Activated T-helper 1 cell treated with anti-CD3 and anti-CD28 coated beads, Interleukin-12 subunit alpha, Interleukin-12 subunit beta, Interleukin-2, Interleukin-4 antibody, amounts not matched to agents 30 ng/mL and 10 ng/mL and 1 ng/mL, durations not matched to agents 14 hours and 24 hours and 36 hours (primary cell): Measurements from ENCODE around the gene RNF31. TPM values are rescaled to one million over a fixed set of nuclear protein-coding genes. Genes with fewer than 3 reads are reported as not detected.

Experiments
- DNase-seq: peaks from one replicate; pipeline ENCODE4 v3.0.0; 2021; ENCODE audit warnings: low spot score
- H3K27ac Mint-ChIP-seq: one replicate; pipeline ENCODE4 v1.8.0; 2021; ENCODE audit warnings: mild to moderate bottlenecking, mixed read lengths
- H3K27me3 Mint-ChIP-seq: one replicate; pipeline ENCODE4 v1.8.0; 2022; ENCODE audit warnings: mild to moderate bottlenecking, moderate library complexity, mixed read lengths; ENCODE audit not compliant: insufficient read depth
- H3K36me3 Mint-ChIP-seq: one replicate; pipeline ENCODE4 v1.8.0; 2021; ENCODE audit warnings: low read depth, mixed read lengths
- H3K4me1 Mint-ChIP-seq: one replicate; pipeline ENCODE4 v1.8.0; 2021; ENCODE audit warnings: low read depth, mixed read lengths
- H3K4me3 Mint-ChIP-seq: one replicate; pipeline ENCODE4 v1.8.0; 2021; ENCODE audit warnings: mild to moderate bottlenecking, moderate library complexity, mixed read lengths
- H3K9me3 Mint-ChIP-seq: one replicate; pipeline ENCODE4 v1.8.0; 2021; ENCODE audit warnings: mixed read lengths
- intact Hi-C: fragments of 100-400 bp; cut with micrococcal nuclease; formaldehyde crosslinking; loops from one replicate; pipeline ENCODE4 v1.15.1; 2024
- total RNA-seq: library from RNA; stranded (reverse); gene quantifications from 2 replicates; pipeline ENCODE4 v1.2.3, GENCODE V29; 2022

Gene RNF31
- total RNA-seq, 1 donor from 2014 or later: 129 TPM

- intact Hi-C loops: no loop called here
- Mint-ChIP-seq H3K36me3 (peaks cover 49% of the 10 kb centered on the region), H3K9me3 (no peaks in the 10 kb centered on the region), H3K27me3 (no peaks in the 10 kb centered on the region), H3K4me3 (no peak overlapping the region), H3K27ac (no peak overlapping the region), H3K4me1 (peaks cover 2% of the 10 kb centered on the region)
- no peak for DNase-seq
Observed at GRCh38 chr14:24122898-24123297, 24.4 kb upstream of the RNF31 start.

GRCh38 chr14:24123424-24124417 is 23.6 kb upstream of the RNF31 start:
- intact Hi-C loops: no loop called here
- Mint-ChIP-seq H3K9me3 (no peaks in the 10 kb centered on the region), H3K36me3 (peaks cover 41% of the 10 kb centered on the region), H3K27ac (no peak overlapping the region), H3K4me1 (no peaks in the 10 kb centered on the region), H3K27me3 (no peaks in the 10 kb centered on the region), H3K4me3 (no peak overlapping the region)
- no peak for DNase-seq

GRCh38 chr14:24126939-24127338 is 20.4 kb upstream of the RNF31 start:
- no peaks in the 10 kb centered on the region for H3K9me3 Mint-ChIP-seq
- H3K4me3 Mint-ChIP-seq: no peak overlapping the region
- DNase-seq: no peak
- no peak overlapping the region for H3K27ac Mint-ChIP-seq
- no peaks in the 10 kb centered on the region for H3K27me3 Mint-ChIP-seq
- peaks cover 4% of the 10 kb centered on the region for H3K4me1 Mint-ChIP-seq
- intact Hi-C loops: no loop called here
- H3K36me3 Mint-ChIP-seq: peaks cover 24% of the 10 kb centered on the region

GRCh38 chr14:24127673-24128072 is 19.6 kb upstream of the RNF31 start:
- Mint-ChIP-seq H3K27me3 (no peaks in the 10 kb centered on the region), H3K27ac (no peak overlapping the region), H3K36me3 (peaks cover 22% of the 10 kb centered on the region), H3K4me3 (no peak overlapping the region), H3K4me1 (peaks cover 11% of the 10 kb centered on the region), H3K9me3 (no peaks in the 10 kb centered on the region)
- intact Hi-C loops: no loop called here
- DNase-seq: no peak

GRCh38 chr14:24129410-24129998 is 17.8 kb upstream of the RNF31 start:
- DNase-seq: no peak
- Mint-ChIP-seq H3K27ac (no peak overlapping the region), H3K27me3 (no peaks in the 10 kb centered on the region), H3K4me1 (peaks cover 16% of the 10 kb centered on the region), H3K4me3 (no peak overlapping the region), H3K9me3 (no peaks in the 10 kb centered on the region), H3K36me3 (peaks cover 5% of the 10 kb centered on the region)
- intact Hi-C loops: no loop called here

GRCh38 chr14:24130380-24130716 is 16.9 kb upstream of the RNF31 start, which contains the start of gene FITM1:
Gene FITM1, plus strand, starts transcription at chr14:24130659. Its CDS starts 905 bp downstream, at chr14:24131564.
- Mint-ChIP-seq H3K36me3 (peaks cover 3% of the 10 kb centered on the region), H3K4me3 (no peak within 1 kb of the TSS), H3K4me1 (peaks cover 20% of the 10 kb centered on the region), H3K27ac (no peak within 1 kb of the TSS), H3K27me3 (no peaks in the 10 kb centered on the region), H3K9me3 (no peaks in the 10 kb centered on the region)
- no peak for DNase-seq
- intact Hi-C loops: no loop called here

- Mint-ChIP-seq H3K27me3 (no peaks in the 10 kb centered on the region), H3K9me3 (no peaks in the 10 kb centered on the region), H3K4me1 (peaks cover 24% of the 10 kb centered on the region), H3K27ac (no peak overlapping the region), H3K4me3 (no peak overlapping the region), H3K36me3 (peaks cover 3% of the 10 kb centered on the region)
- intact Hi-C loops: no loop called here
- DNase-seq: no peak
Observed at GRCh38 chr14:24130717-24131548, 16.4 kb upstream of the RNF31 start.

- no peak for DNase-seq
- Mint-ChIP-seq H3K27ac (no peak overlapping the region), H3K27me3 (no peaks in the 10 kb centered on the region), H3K36me3 (peaks cover 3% of the 10 kb centered on the region), H3K4me1 (peaks cover 26% of the 10 kb centered on the region), H3K4me3 (no peak overlapping the region), H3K9me3 (no peaks in the 10 kb centered on the region)
- intact Hi-C loops: no loop called here
Observed at GRCh38 chr14:24131549-24131966, 15.7 kb upstream of the RNF31 start.

- DNase-seq: no peak
- intact Hi-C loops: no loop called here
- Mint-ChIP-seq H3K4me3 (peak overlapping the region; percentile 17), H3K27ac (peak overlapping the region; percentile 35), H3K36me3 (peaks cover 7% of the 10 kb centered on the region), H3K9me3 (no peaks in the 10 kb centered on the region), H3K4me1 (peaks cover 32% of the 10 kb centered on the region), H3K27me3 (no peaks in the 10 kb centered on the region)
Observed at GRCh38 chr14:24132061-24132685, 15.1 kb upstream of the RNF31 start.

GRCh38 chr14:24132976-24133375 is 14.3 kb upstream of the RNF31 start:
- intact Hi-C loops: no loop called here
- H3K4me1 Mint-ChIP-seq: peaks cover 37% of the 10 kb centered on the region
- H3K27me3 Mint-ChIP-seq: no peaks in the 10 kb centered on the region
- H3K27ac Mint-ChIP-seq: peak overlapping the region; percentile 35
- DNase-seq: no peak
- peaks cover 13% of the 10 kb centered on the region for H3K36me3 Mint-ChIP-seq
- H3K4me3 Mint-ChIP-seq: no peak overlapping the region
- H3K9me3 Mint-ChIP-seq: no peaks in the 10 kb centered on the region

GRCh38 chr14:24133735-24134134 is 13.6 kb upstream of the RNF31 start:
- H3K9me3 Mint-ChIP-seq: no peaks in the 10 kb centered on the region
- no peak overlapping the region for H3K27ac Mint-ChIP-seq
- peaks cover 18% of the 10 kb centered on the region for H3K36me3 Mint-ChIP-seq
- peaks cover 45% of the 10 kb centered on the region for H3K4me1 Mint-ChIP-seq
- no peak overlapping the region for H3K4me3 Mint-ChIP-seq
- DNase-seq: no peak
- H3K27me3 Mint-ChIP-seq: no peaks in the 10 kb centered on the region
- intact Hi-C loops: no loop called here

- intact Hi-C loops: no loop called here
- DNase-seq: no peak
- peak overlapping the region; percentile 89 for H3K27ac Mint-ChIP-seq
Observed at GRCh38 chr14:24135584-24135833, 11.8 kb upstream of the RNF31 start.

More at GRCh38 chr14:24135584-24135833, 11.8 kb upstream of the RNF31 start:
- Mint-ChIP-seq H3K4me1 (peaks cover 59% of the 10 kb centered on the region), H3K36me3 (peaks cover 29% of the 10 kb centered on the region), H3K9me3 (no peaks in the 10 kb centered on the region), H3K27me3 (no peaks in the 10 kb centered on the region), H3K4me3 (peak overlapping the region; percentile 92)
